WTC11 (cell line): ENCODE results near the gene ZBTB7C. TPM values are rescaled to one million over a fixed set of nuclear protein-coding genes. Genes with fewer than 3 reads are reported as not detected.

ENCODE experiments used
- ATAC-seq: fragments of 200-7000 bp; cut with Tn5 transposase; 2 replicates; pipeline ENCODE4 v1.10.0; 2021; ENCODE audit warnings: mild to moderate bottlenecking, moderate library complexity
- CTCF ChIA-PET: fragments of 300-600 bp; sonication (Branson Sonifier 250); formaldehyde crosslinking; loops from one replicate; lab custom pipeline; 2021; ENCODE audit warnings: antibody characterized with exemption; lab: Charles Lee
- POLR2A ChIA-PET: fragments of 350-600 bp; sonication (Branson Sonifier 250); formaldehyde crosslinking; loops from one replicate; lab custom pipeline; 2021; ENCODE audit warnings: antibody characterized with exemption; lab: Charles Lee
- DNase-seq: peaks from one replicate; pipeline ENCODE4 v3.0.0; 2021; ENCODE audit warnings: low spot score
- H3K27ac Mint-ChIP-seq: 2 replicates; pipeline ENCODE4 v1.8.0; 2021; ENCODE audit warnings: mixed read lengths
- H3K27me3 Mint-ChIP-seq: 2 replicates; pipeline ENCODE4 v1.8.0; 2021; ENCODE audit warnings: low read depth, mild to moderate bottlenecking, moderate library complexity, mixed read lengths
- H3K36me3 Mint-ChIP-seq: 2 replicates; pipeline ENCODE4 v1.8.0; 2021; ENCODE audit warnings: mixed read lengths
- H3K4me1 Mint-ChIP-seq: 2 replicates; pipeline ENCODE4 v1.8.0; 2022; ENCODE audit warnings: mixed read lengths
- H3K4me3 Mint-ChIP-seq: 2 replicates; pipeline ENCODE4 v1.8.0; 2021; ENCODE audit warnings: mild to moderate bottlenecking, moderate library complexity, mixed read lengths
- H3K9me3 Mint-ChIP-seq: 2 replicates; pipeline ENCODE4 v1.8.0; 2021; ENCODE audit warnings: mixed read lengths
- AFF4 ChIP-seq: sonication (generic); formaldehyde crosslinking; IDR thresholded peaks from 2 replicates; pipeline ENCODE4 v1.8.1; 2023; ENCODE audit warnings: mild to moderate bottlenecking, missing genetic modification reagents, borderline replicate concordance
- CTCF ChIP-seq: fragments of 200-600 bp; IDR thresholded peaks from 2 replicates; pipeline ENCODE4 v1.8.0; 2022; ENCODE audit warnings: antibody characterized with exemption
- E2F4 ChIP-seq: sonication (generic); formaldehyde crosslinking; IDR thresholded peaks from 2 replicates; pipeline ENCODE4 v1.8.1; 2022; ENCODE audit warnings: low read depth, mild to moderate bottlenecking, moderate library complexity, missing genetic modification reagents, borderline replicate concordance
- IRF2 ChIP-seq: sonication (generic); formaldehyde crosslinking; IDR thresholded peaks from 2 replicates; pipeline ENCODE4 v1.8.0; 2022; ENCODE audit warnings: low read depth, missing genetic modification reagents, borderline replicate concordance
- JUN ChIP-seq: sonication (generic); formaldehyde crosslinking; IDR thresholded peaks from 2 replicates; pipeline ENCODE4 v1.8.0; 2023; ENCODE audit warnings: mild to moderate bottlenecking, missing genetic modification reagents
- MAX ChIP-seq: sonication (generic); formaldehyde crosslinking; IDR thresholded peaks from 2 replicates; pipeline ENCODE4 v1.8.0; 2022; ENCODE audit warnings: mild to moderate bottlenecking, missing genetic modification reagents
- TEAD1 ChIP-seq: sonication (generic); formaldehyde crosslinking; IDR thresholded peaks from 2 replicates; pipeline ENCODE4 v1.8.0; 2022; ENCODE audit warnings: mild to moderate bottlenecking, missing genetic modification reagents
- TP53 ChIP-seq: sonication (generic); formaldehyde crosslinking; IDR thresholded peaks from 2 replicates; pipeline ENCODE4 v1.8.1; 2023; ENCODE audit warnings: mild to moderate bottlenecking, missing genetic modification reagents
- ZBTB21 ChIP-seq: sonication (generic); formaldehyde crosslinking; IDR thresholded peaks from 2 replicates; pipeline ENCODE4 v1.8.1; 2023; ENCODE audit warnings: mild to moderate bottlenecking, missing genetic modification reagents, borderline replicate concordance
- ZBTB43 ChIP-seq: sonication (generic); formaldehyde crosslinking; IDR thresholded peaks from 2 replicates; pipeline ENCODE4 v1.8.1; 2023; ENCODE audit warnings: mild to moderate bottlenecking, missing genetic modification reagents
- ZMAT4 ChIP-seq: fragments of 250-450 bp; sonication (Bioruptor Pico); IDR thresholded peaks from 2 replicates; pipeline ENCODE4 v1.9.0; 2021; ENCODE audit warnings: mild to moderate bottlenecking
- ZNF138 ChIP-seq: sonication (generic); formaldehyde crosslinking; conservative IDR thresholded peaks from 2 replicates; pipeline ENCODE4 v1.8.1; 2022; ENCODE audit warnings: mild to moderate bottlenecking, moderate library complexity, missing genetic modification reagents
- ZNF317 ChIP-seq: sonication (generic); formaldehyde crosslinking; IDR thresholded peaks from 2 replicates; pipeline ENCODE4 v1.8.1; 2023; ENCODE audit warnings: low read depth, mild to moderate bottlenecking, moderate library complexity, missing genetic modification reagents, borderline replicate concordance
- ZNF396 ChIP-seq: fragments of 250-450 bp; sonication (Bioruptor Pico); IDR thresholded peaks from 2 replicates; pipeline ENCODE4 v1.8.0; 2021; ENCODE audit warnings: mild to moderate bottlenecking, moderate library complexity, borderline replicate concordance
- ZNF425 ChIP-seq: fragments of 250-450 bp; sonication (Bioruptor Pico); conservative IDR thresholded peaks from 2 replicates; pipeline ENCODE4 v1.9.0; 2021; ENCODE audit warnings: mild to moderate bottlenecking
- ZNF512 ChIP-seq: sonication (generic); formaldehyde crosslinking; IDR thresholded peaks from 2 replicates; pipeline ENCODE4 v1.8.1; 2022; ENCODE audit warnings: missing genetic modification reagents, borderline replicate concordance
- ZSCAN18 ChIP-seq: fragments of 250-450 bp; sonication (Bioruptor Pico); IDR thresholded peaks from 2 replicates; pipeline ENCODE4 v2.1.2; 2022; ENCODE audit warnings: mild to moderate bottlenecking, moderate library complexity
- total RNA-seq: library from RNA; stranded (reverse); gene quantifications from 3 replicates; pipeline ENCODE4 v1.2.3, GENCODE V29; 2021

The ZBTB7C gene
- total RNA-seq, 1 experiment from 2014 or later, result 0.48 TPM

GRCh38 chr18:48190994-48191393 is 218.2 kb downstream of the ZBTB7C start (continued):
- no peak for TF ChIP-seq ZNF425

- CTCF ChIA-PET, result no interaction called here
- H3K36me3 Mint-ChIP-seq, result no peaks in the 10 kb centered on the region
- H3K4me1 Mint-ChIP-seq, result peaks cover 3% of the 10 kb centered on the region; the same call in 1 of the 2 replicates
- H3K27me3 Mint-ChIP-seq, result no peaks in the 10 kb centered on the region; the same call in 1 of the 2 replicates
- H3K4me3 Mint-ChIP-seq, result no peak overlapping the region
- DNase-seq (no peak), ATAC-seq (no peak)
- POLR2A ChIA-PET, result no interaction called here
- H3K9me3 Mint-ChIP-seq, result no peaks in the 10 kb centered on the region
- TF ChIP-seq E2F4 (CRISPR knock-in tag) (no peak), IRF2 (CRISPR knock-in tag) (no peak), ZBTB21 (CRISPR knock-in tag) (no peak), ZNF138 (CRISPR knock-in tag) (no peak), CTCF (no peak), ZNF317 (CRISPR knock-in tag) (no peak), ZBTB43 (CRISPR knock-in tag) (no peak), MAX (no peak), ZNF512 (no peak), AFF4 (CRISPR knock-in tag) (no peak), ZNF396 (CRISPR knock-in tag) (no peak), TEAD1 (CRISPR knock-in tag) (no peak), ZMAT4 (CRISPR knock-in tag) (no peak), TP53 (no peak), JUN (CRISPR knock-in tag) (no peak), ZSCAN18 (CRISPR knock-in tag) (no peak)
- H3K27ac Mint-ChIP-seq, result no peak overlapping the region
Measured at GRCh38 chr18:48188609-48189008, 220.6 kb downstream of the ZBTB7C start.
